PC-3 (cell line): Measurements from ENCODE around the gene C16orf74. TPM values are rescaled to one million over a fixed set of nuclear protein-coding genes. Genes with fewer than 3 reads are reported as not detected.

Experiments used
- ATAC-seq: fragments of 200-7000 bp; cut with Tn5 transposase; 2 replicates; pipeline ENCODE4 v1.9.1; 2020; ENCODE audit warnings: mild to moderate bottlenecking, moderate library complexity
- BruUV-seq: library from RNA; stranded (reverse); fragments of 400-500 nt; replicated peaks from 2 replicates; lab custom pipeline; 2021; lab: Mats Ljungman, UMichigan
- CTCF ChIA-PET: fragments of 300-600 bp; sonication (Branson Sonifier 250); formaldehyde crosslinking; loops from one replicate; lab custom pipeline; 2022; ENCODE audit warnings: antibody characterized with exemption; lab: Charles Lee
- POLR2A ChIA-PET: fragments of 300-600 bp; sonication (Branson Sonifier 250); formaldehyde crosslinking; loops from one replicate; lab custom pipeline; 2022; ENCODE audit warnings: antibody characterized with exemption; ENCODE audit not compliant: unreplicated experiment; lab: Charles Lee
- DNase-seq: peaks from one replicate; pipeline ENCODE4 v3.0.0-alpha.2; 2015
- H2AFZ ChIP-seq: fragments of 300-600 bp; sonication (generic); 2 replicates; pipeline ENCODE4 v1.6.0; 2016; ENCODE audit warnings: antibody characterized with exemption, low read length
- H3F3A ChIP-seq: fragments of 300-600 bp; sonication (generic); one replicate; pipeline ENCODE4 v1.6.0; 2017; ENCODE audit warnings: antibody characterized with exemption, low read length, control low read depth, mild to moderate bottlenecking; ENCODE audit not compliant: unreplicated experiment
- H3K27ac ChIP-seq: fragments of 300-600 bp; sonication (generic); 2 replicates; pipeline ENCODE4 v1.5.1; 2016; ENCODE audit warnings: mild to moderate bottlenecking, low read length
- H3K27me3 ChIP-seq: fragments of 300-600 bp; sonication (generic); 2 replicates; pipeline ENCODE4 v1.6.1; 2016; ENCODE audit warnings: low read length, mixed read lengths
- H3K36me3 ChIP-seq: fragments of 300-600 bp; sonication (generic); 2 replicates; pipeline ENCODE4 v1.6.1; 2016; ENCODE audit warnings: low read depth, mixed run types, low read length, mixed read lengths
- H3K4me1 ChIP-seq: fragments of 300-600 bp; sonication (generic); 2 replicates; pipeline ENCODE4 v1.5.1; 2016; ENCODE audit warnings: low read length; ENCODE audit not compliant: insufficient read depth
- H3K4me2 ChIP-seq: fragments of 300-600 bp; sonication (generic); 2 replicates; pipeline ENCODE4 v1.6.0; 2016; ENCODE audit warnings: low read length
- H3K4me3 ChIP-seq: fragments of 300-600 bp; sonication (generic); 2 replicates; pipeline ENCODE4 v1.5.1; 2016; ENCODE audit warnings: mild to moderate bottlenecking, low read length, mixed read lengths
- H3K79me2 ChIP-seq: fragments of 300-600 bp; sonication (generic); 2 replicates; pipeline ENCODE4 v1.6.1; 2017; ENCODE audit warnings: low read length, mixed read lengths
- H3K9ac ChIP-seq: fragments of 300-600 bp; sonication (generic); 2 replicates; pipeline ENCODE4 v1.6.0; 2016; ENCODE audit warnings: mild to moderate bottlenecking, low read length
- H3K9me2 ChIP-seq: fragments of 300-600 bp; sonication (generic); replicated peaks from 2 replicates; pipeline ENCODE4 v1.6.1; 2016; ENCODE audit warnings: mixed run types, low read length, mixed read lengths
- H3K9me3 ChIP-seq: fragments of 300-600 bp; sonication (generic); 2 replicates; pipeline ENCODE4 v1.6.1; 2016; ENCODE audit warnings: low read length, mixed read lengths
- H4K20me1 ChIP-seq: fragments of 300-600 bp; sonication (generic); 2 replicates; pipeline ENCODE4 v1.6.1; 2016; ENCODE audit warnings: low read length, mixed read lengths
- EZH2 ChIP-seq: fragments of 300-600 bp; sonication (generic); IDR thresholded peaks from one replicate; pipeline ENCODE4 v1.6.1; 2017; ENCODE audit warnings: antibody characterized with exemption, mild to moderate bottlenecking, low read length; ENCODE audit not compliant: unreplicated experiment
- EZH2phosphoT487 ChIP-seq: fragments of 300-600 bp; sonication (generic); IDR thresholded peaks from 2 replicates; pipeline ENCODE4 v1.6.1; 2018; ENCODE audit warnings: mild to moderate bottlenecking, antibody characterized with exemption, low read length, borderline replicate concordance
- intact Hi-C: fragments of 100-400 bp; cut with micrococcal nuclease; formaldehyde crosslinking; loops from 2 replicates; pipeline ENCODE4 v1.9.0; 2023
- total RNA-seq: library from RNA; depleted of rRNA; stranded (reverse); fragments of >200 nt; gene quantifications from 2 replicates; pipeline ENCODE4 v1.2.3, GENCODE V29; 2014
- TF ChIP-seq, protein P1 (sequence below): fragments of 300-600 bp; sonication (generic); conservative IDR thresholded peaks from 2 replicates; pipeline ENCODE4 v1.5.1; 2017; ENCODE audit warnings: antibody characterized with exemption, low read depth, mild to moderate bottlenecking, low read length

The C16orf74 gene
- total RNA-seq, 1 experiment from 2014 or later = 71.0 TPM

DNA sequence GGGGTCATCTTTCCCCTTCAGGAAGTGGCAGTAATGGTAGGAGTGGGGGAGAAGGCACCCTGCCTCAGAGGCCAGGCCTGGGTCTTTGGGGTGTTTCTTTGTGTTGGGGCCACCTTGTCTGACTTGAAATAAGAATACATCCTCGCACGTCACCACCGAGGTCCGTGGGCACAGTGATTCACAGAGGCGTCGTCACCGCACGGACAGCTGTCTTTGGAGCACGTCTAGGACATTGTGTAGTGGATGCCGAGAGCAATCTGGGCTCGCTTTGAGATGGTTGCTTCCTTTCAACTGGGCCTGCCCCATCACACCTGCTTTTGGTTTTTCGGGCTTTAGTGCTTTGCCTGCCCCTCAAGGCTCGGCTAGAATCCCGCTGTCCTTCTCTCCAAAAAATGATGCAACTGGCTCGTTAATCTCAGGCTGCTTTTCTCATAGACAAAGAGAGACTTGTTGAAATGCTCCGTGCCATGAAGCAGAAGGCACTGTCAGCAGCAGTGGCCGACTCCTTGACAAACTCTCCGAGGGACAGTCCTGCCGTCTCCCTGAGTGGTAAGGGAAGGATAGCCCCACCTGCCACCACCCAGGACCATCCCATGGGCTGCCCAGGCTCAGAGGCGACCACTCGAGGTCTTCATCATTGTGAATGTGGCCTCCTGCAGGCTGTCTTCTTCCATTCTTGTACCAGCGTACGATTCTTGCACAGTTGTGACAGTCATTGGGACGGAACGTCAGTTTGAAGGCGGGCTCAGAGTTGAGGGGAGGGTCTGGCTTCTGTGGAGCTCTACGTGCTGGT lies 86.1 kb downstream of the C16orf74 start:
- Histone ChIP-seq H3K27me3 (no peaks in the 10 kb centered on the region), H3F3A (no peaks in the 10 kb centered on the region), H3K79me2 (no peaks in the 10 kb centered on the region), H3K4me2 (no peak overlapping the region), H3K36me3 (peaks cover 15% of the 10 kb centered on the region), H3K4me3 (no peak overlapping the region), H2AFZ (no peak overlapping the region), H3K9me2 (no peaks in the 10 kb centered on the region), H4K20me1 (no peaks in the 10 kb centered on the region), H3K9ac (no peak overlapping the region), H3K4me1 (no peaks in the 10 kb centered on the region), H3K9me3 (no peaks in the 10 kb centered on the region), H3K27ac (no peak overlapping the region)
- DNase-seq = no peak
- intact Hi-C loops = no loop called here
- ATAC-seq = no peak
- POLR2A ChIA-PET = no interaction called here
- TF ChIP-seq, protein P1, sequence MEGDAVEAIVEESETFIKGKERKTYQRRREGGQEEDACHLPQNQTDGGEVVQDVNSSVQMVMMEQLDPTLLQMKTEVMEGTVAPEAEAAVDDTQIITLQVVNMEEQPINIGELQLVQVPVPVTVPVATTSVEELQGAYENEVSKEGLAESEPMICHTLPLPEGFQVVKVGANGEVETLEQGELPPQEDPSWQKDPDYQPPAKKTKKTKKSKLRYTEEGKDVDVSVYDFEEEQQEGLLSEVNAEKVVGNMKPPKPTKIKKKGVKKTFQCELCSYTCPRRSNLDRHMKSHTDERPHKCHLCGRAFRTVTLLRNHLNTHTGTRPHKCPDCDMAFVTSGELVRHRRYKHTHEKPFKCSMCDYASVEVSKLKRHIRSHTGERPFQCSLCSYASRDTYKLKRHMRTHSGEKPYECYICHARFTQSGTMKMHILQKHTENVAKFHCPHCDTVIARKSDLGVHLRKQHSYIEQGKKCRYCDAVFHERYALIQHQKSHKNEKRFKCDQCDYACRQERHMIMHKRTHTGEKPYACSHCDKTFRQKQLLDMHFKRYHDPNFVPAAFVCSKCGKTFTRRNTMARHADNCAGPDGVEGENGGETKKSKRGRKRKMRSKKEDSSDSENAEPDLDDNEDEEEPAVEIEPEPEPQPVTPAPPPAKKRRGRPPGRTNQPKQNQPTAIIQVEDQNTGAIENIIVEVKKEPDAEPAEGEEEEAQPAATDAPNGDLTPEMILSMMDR = no peak
- TF ChIP-seq EZH2 = no peak
- no peak for TF ChIP-seq EZH2phosphoT487
- BruUV-seq = no TSS peak
- CTCF ChIA-PET = no interaction called here

DNA sequence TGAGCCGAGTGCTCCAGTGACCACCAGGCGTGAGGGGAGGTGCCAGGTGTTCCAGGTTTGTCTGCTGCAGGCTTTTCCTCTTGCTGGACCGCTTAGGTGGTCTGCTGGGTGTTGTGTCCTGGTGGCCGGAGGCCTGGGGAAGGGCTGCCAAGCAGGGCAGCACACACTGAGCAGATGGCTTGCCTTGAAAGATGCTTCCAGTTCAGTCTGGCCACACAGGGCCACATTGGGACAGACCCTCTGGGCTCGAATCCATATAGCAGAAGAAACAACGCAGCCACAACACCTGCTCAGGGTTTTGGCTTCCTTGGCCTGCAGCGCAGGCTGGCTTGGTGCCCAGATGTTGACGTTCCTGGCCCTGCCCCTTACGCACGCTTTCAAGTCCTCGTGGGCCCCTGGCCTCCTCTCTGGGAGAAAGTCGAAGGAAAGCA lies 87.0 kb downstream of the C16orf74 start:
- H3K36me3 ChIP-seq = peaks cover 14% of the 10 kb centered on the region
- ATAC-seq (no peak), DNase-seq (no peak)
- no peak overlapping the region for H2AFZ ChIP-seq
- BruUV-seq = no TSS peak
- intact Hi-C loops = no loop called here
- H3K79me2 ChIP-seq = no peaks in the 10 kb centered on the region
- ChIA-PET POLR2A (no interaction called here), CTCF (no interaction called here)
- H3K9me2 ChIP-seq = no peaks in the 10 kb centered on the region
- no peaks in the 10 kb centered on the region for H3F3A ChIP-seq
- H4K20me1 ChIP-seq = no peaks in the 10 kb centered on the region
- H3K4me3 ChIP-seq = no peak overlapping the region
- H3K27me3 ChIP-seq = no peaks in the 10 kb centered on the region
- no peaks in the 10 kb centered on the region for H3K4me1 ChIP-seq
- TF ChIP-seq EZH2 = no peak
- TF ChIP-seq, protein P1 = no peak
- no peak overlapping the region for H3K4me2 ChIP-seq
- no peak overlapping the region for H3K9ac ChIP-seq
- no peaks in the 10 kb centered on the region for H3K9me3 ChIP-seq
- no peak overlapping the region for H3K27ac ChIP-seq
